GM12873 (cell line): ENCODE results near the gene EIPR1.

ENCODE experiments used
- CTCF ChIP-seq: IDR thresholded peaks from 2 replicates; pipeline ENCODE4 v1.5.1; 2012; ENCODE audit warnings: low read depth, mild to moderate bottlenecking, moderate library complexity, low read length, control low read depth; ENCODE audit not compliant: insufficient read depth; ENCODE audit errors: missing control alignments

The EIPR1 gene

GRCh38 chr2:3159782-3160545, 217.7 kb downstream of the EIPR1 start:
- no peak for TF ChIP-seq CTCF

GRCh38 chr2:3154700-3155099, 222.9 kb downstream of the EIPR1 start:
- TF ChIP-seq CTCF = no peak

GRCh38 chr2:3154146-3154545, 223.5 kb downstream of the EIPR1 start:
- no peak for TF ChIP-seq CTCF

GRCh38 chr2:3151153-3151918, 226.3 kb downstream of the EIPR1 start:
- TF ChIP-seq CTCF = no peak

- TF ChIP-seq CTCF = no peak
Observed at GRCh38 chr2:3149441-3150217, 228.0 kb downstream of the EIPR1 start.

- no peak for TF ChIP-seq CTCF
Observed at GRCh38 chr2:3148716-3149115, 228.9 kb downstream of the EIPR1 start.

GRCh38 chr2:3147651-3148530, 229.7 kb downstream of the EIPR1 start:
- TF ChIP-seq CTCF = no peak
